ENCODE results near the gene CELF6.

The CELF6 gene

GRCh38 chr15:72271221-72271620 lies 48.7 kb downstream of the CELF6 start:
- DNase-seq, result no peak

GRCh38 chr15:72269739-72270138 lies 50.2 kb downstream of the CELF6 start:
- DNase-seq, result no peak

DNA sequence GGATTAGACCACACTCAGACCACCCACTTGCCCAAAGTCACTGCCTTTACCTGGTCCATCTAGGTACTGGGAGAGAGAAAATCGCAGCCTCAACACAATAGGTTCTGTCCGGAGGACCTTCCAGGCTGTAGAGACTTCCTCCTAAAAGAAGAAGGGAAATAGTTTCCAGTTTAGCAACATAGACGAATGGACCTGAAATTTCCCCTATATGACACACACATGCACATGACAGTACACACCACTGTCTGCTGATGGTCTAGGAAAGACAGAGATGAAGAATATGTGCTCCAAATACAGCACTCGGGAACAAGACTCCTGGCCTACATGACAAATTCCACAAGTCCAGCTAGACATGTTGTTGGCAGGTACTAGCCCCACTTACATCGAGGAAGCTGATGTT lies 54.9 kb downstream of the CELF6 start:
- DNase-seq, result no peak

GRCh38 chr15:72252663-72253299 lies 67.2 kb downstream of the CELF6 start:
- DNase-seq, result no peak

GRCh38 chr15:72249142-72249810 lies 70.7 kb downstream of the CELF6 start:
- no peak for DNase-seq

GRCh38 chr15:72248514-72248913 lies 71.4 kb downstream of the CELF6 start:
- no peak for DNase-seq

GRCh38 chr15:72242775-72243370 lies 77.1 kb downstream of the CELF6 start:
- DNase-seq, result no peak

DNA sequence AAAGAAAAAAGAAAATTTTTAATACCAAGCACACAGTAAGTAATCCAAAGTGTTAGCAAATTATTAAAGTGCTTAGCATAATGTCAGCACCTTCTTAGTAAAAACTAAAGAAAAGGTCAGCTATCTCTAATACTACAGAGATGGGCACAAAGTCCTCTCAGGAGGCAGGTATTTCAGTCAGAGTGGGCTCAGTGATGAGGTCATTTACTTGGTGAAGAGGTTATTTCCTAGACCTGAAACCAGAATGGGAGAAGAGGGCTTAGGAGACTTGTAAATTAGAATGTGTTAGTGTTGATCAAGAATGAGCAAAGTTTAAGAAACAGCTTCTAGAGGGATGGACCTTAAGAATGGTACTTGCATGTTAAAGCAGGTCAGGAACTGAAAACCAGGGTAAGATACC lies 80.3 kb downstream of the CELF6 start:
- DNase-seq, result no peak

GRCh38 chr15:72238586-72238985 lies 81.4 kb downstream of the CELF6 start:
- DNase-seq, result no peak

GRCh38 chr15:72237853-72238224 lies 82.1 kb downstream of the CELF6 start:
- no peak for DNase-seq

DNA sequence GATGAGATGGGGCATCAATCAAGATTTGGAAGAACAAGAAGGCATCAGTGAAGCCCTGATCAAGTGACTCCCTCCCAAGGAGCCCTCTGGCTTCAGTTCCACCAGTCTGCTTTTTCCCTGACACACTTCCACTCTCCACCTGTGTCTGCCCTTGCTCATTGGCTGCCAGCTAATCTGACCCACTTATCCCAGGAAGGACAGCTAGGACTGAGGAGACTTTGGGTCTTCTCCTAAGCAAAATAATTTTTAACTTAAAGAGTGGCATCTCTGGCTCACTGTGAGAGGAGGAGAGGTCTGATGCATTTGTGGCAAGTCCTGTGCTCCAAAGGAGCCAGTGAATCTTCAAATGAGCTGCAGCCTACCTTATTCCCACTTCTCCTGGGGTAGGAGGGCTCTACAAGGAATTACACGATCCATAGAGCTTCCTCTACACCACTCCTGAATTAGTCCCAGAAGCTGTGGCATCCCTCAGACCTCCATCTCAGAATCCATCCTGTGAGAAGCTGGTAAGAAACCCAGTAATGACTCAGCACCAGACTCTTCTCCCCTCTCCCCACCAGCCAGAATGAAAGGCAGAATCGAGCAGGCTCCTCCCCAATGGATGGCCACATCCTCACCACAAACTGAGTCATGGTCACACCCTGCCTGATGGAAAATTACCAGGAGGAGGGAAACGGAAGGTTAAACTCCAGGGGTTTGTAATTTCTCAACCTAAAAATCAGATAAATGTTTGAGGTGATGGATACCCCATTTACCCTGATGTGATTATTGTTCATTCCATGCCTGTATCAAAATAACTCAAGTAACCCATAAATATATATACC lies 82.7 kb downstream of the CELF6 start:
- DNase-seq, result peak; percentile 43

- DNase-seq, result no peak
Observed at GRCh38 chr15:72236381-72237003, 83.5 kb downstream of the CELF6 start.

DNA sequence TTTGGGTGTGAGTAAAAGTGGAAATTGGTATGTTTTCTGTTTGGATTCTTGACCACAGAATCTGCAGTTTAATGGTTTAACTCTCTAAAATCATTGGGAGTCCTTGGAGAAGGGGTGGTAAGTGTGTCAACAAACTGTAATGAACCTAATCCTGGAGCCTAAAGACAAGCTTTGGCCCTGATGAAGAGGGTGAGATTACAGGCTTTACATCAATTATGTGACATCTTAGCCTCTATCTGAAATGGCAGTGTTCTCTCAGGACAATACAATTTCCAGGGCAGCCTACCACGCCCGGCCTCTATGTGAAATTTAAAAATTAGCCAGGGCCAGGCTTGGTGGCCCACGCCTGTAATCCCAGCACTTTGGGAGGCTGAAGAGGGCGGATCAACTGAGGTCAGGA lies 84.7 kb downstream of the CELF6 start:
- no peak for DNase-seq

All from activated gamma-delta T cell treated with Interleukin-2 at 50 U/mL for 16 hours (primary cell).